Measurements from ENCODE around the gene ADCY6.

The ADCY6 gene

GRCh38 chr12:48781750-48782456, 7.0 kb downstream of the ADCY6 start:
- ATAC-seq, result no peak
- no peak for TF ChIP-seq ARNTL (CRISPR knock-in tag; IDR thresholded peaks at IDR 0.05; ENCODE audit: borderline replicate concordance, low read depth)
- TF ChIP-seq CREB5 (CRISPR knock-in tag; IDR thresholded peaks at IDR 0.05; ENCODE audit: low read depth), result no peak
- no peak for TF ChIP-seq RARB (CRISPR knock-in tag; IDR thresholded peaks at IDR 0.05)
- TF ChIP-seq PATZ1 (CRISPR knock-in tag; IDR thresholded peaks at IDR 0.05; ENCODE audit: borderline replicate concordance), result no peak
- TF ChIP-seq OSR1 (CRISPR knock-in tag; IDR thresholded peaks at IDR 0.05), result no peak
- TF ChIP-seq CSRNP3 (CRISPR knock-in tag; IDR thresholded peaks at IDR 0.05), result no peak
- TF ChIP-seq CSDC2 (CRISPR knock-in tag; IDR thresholded peaks at IDR 0.05), result no peak
- TF ChIP-seq ZNF70 (CRISPR knock-in tag; IDR thresholded peaks at IDR 0.05), result no peak
- no peak for TF ChIP-seq POU6F1 (CRISPR knock-in tag; IDR thresholded peaks at IDR 0.05; ENCODE audit: borderline replicate concordance, low read depth)
- no peak for TF ChIP-seq TCF4 (CRISPR knock-in tag; IDR thresholded peaks at IDR 0.05; ENCODE audit: borderline replicate concordance)

- TF ChIP-seq PATZ1 (CRISPR knock-in tag; IDR thresholded peaks at IDR 0.05; ENCODE audit: borderline replicate concordance) (no peak), PPARA (CRISPR knock-in tag; IDR thresholded peaks at IDR 0.05; ENCODE audit: borderline replicate concordance) (no peak), TOX (CRISPR knock-in tag; IDR thresholded peaks at IDR 0.05; ENCODE audit: borderline replicate concordance) (no peak), TSHZ2 (CRISPR knock-in tag; IDR thresholded peaks at IDR 0.05) (no peak), RARB (CRISPR knock-in tag; IDR thresholded peaks at IDR 0.05) (no peak), BACH2 (CRISPR knock-in tag; IDR thresholded peaks at IDR 0.05; ENCODE audit: borderline replicate concordance) (no peak)
- peak; percentile 13 for ATAC-seq
Observed at GRCh38 chr12:48780381-48781025, 8.4 kb downstream of the ADCY6 start.

GRCh38 chr12:48779869-48780268, 9.0 kb downstream of the ADCY6 start:
- peak; percentile 77 for ATAC-seq
- peak; percentile 80; the same call in 1 of the 2 replicates for TF ChIP-seq PATZ1 (CRISPR knock-in tag; IDR thresholded peaks at IDR 0.05; ENCODE audit: borderline replicate concordance)
- no peak for TF ChIP-seq GLIS3 (CRISPR knock-in tag; IDR thresholded peaks at IDR 0.05)

Data from SK-N-SH treated with all-trans-retinoic acid at 6 μM for 48 hours (cell line).